Measurements from ENCODE around the gene CAPN14.

GRCh38 chr2:31237348-31238017, 20.2 kb upstream of the CAPN14 start:
- TF ChIP-seq POLR2A (IDR thresholded peaks at IDR 0.05; ENCODE audit: low read depth, low read length) (no peak), POLR2AphosphoS5 (IDR thresholded peaks at IDR 0.05; ENCODE audit: low read depth, low read length) (no peak), TAF1 (IDR thresholded peaks at IDR 0.05; ENCODE audit: low read depth, low read length) (no peak)

All from GM12891 (cell line).